ENCODE data around the gene ZSCAN12.
A peak's percentile ranks its signal among the peaks of the same experiment; 100 is the strongest.

The ZSCAN12 gene

DNA sequence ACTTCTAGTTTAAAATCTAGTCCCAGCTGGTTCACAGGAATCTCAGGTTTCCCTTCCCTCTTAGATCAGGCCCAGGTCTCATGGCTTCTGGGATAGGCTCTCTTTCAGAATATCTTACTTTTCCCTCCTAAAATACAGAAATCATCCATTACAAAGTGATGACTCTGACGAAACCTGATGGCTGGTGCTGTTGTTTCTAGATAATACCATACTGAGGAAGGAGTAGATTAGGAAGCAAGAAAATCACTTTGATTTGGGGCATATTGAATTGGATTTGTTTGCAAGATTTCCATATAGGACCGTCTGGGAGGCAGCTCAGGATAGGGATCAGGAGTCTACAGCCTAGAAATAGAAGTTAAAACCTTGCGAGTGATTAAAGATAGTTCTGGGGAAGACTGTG is 46.2 kb downstream of the ZSCAN12 start:
- DNase-seq: no peak

- DNase-seq: no peak
Measured at GRCh38 chr6:28351493-28351925, 48.0 kb downstream of the ZSCAN12 start.

DNA sequence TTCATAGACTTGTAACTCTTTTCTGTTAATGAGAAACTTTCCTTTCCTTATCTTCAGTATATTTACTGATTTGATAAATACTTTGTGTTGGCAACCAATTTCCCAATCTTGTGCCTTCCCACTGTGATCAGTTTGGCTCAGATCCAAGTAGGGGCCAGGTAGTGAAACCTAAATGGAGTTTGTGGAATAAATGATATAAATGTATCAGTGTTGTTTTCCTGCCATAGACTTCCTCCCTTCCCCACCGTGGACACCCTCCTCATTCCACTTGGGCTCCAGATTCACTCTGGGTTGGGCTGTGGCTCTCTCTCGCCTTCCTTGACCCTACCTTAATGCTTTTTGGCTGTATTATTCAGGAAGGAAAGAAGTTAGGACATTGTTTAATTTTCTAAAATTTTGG is 48.5 kb downstream of the ZSCAN12 start:
- DNase-seq: no peak

GRCh38 chr6:28349892-28350737 is 49.4 kb downstream of the ZSCAN12 start, which contains the start of gene ZKSCAN3:
ZKSCAN3 (plus strand) TSS chr6:28349947; CDS start chr6:28359587, 9,640 bp downstream.
- DNase-seq: no peak

GRCh38 chr6:28349344-28349891 is 50.1 kb downstream of the ZSCAN12 start:
- DNase-seq: peak; percentile 58

- no peak for DNase-seq
Measured at GRCh38 chr6:28347119-28347518, 52.4 kb downstream of the ZSCAN12 start.

GRCh38 chr6:28345201-28345600 is 54.3 kb downstream of the ZSCAN12 start:
- no peak for DNase-seq

GRCh38 chr6:28343898-28344677 is 55.5 kb downstream of the ZSCAN12 start:
- DNase-seq: no peak

- no peak for DNase-seq
Measured at GRCh38 chr6:28340310-28341095, 59.0 kb downstream of the ZSCAN12 start.

- DNase-seq: no peak
Measured at GRCh38 chr6:28337121-28337520, 62.4 kb downstream of the ZSCAN12 start.

- DNase-seq: peak; percentile 44
Measured at GRCh38 chr6:28336284-28337120, 63.0 kb downstream of the ZSCAN12 start.

DNA sequence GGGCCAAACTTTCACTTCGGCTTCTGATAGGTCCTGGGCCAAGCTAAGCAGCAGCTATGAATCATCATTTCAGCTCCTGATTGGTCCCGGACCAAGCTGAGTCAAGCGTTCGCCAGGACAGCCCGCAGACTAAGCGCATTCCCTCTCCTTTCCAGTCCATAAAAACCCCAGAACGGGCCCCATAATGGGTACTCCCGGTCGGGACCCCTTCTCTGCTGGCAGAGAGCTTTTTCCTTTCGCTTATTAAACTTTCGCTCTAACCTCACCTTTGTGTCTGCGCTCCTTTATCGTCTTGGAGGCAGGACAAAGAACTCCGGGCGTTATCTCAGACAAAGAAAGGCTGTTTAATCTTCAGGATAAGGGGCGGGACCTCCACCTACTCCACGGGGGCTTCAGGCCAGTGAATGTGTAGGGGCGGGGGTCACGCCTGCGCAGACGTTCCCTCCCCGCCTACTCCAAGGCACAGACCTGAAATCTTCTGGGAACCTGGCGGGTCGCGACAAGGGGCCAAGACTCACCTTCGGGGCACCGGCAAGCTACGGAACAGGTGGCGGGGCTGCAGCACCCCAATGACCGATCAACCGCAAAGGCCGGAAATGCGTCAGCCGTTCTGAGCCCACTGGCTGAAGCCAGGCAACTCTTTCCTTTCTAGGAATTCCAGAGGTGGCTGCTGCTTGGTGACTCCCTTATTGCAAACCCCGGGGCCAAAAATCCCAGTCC is 63.8 kb downstream of the ZSCAN12 start, which contains the start of gene ZSCAN31:
TSS of gene ZSCAN31 (minus strand) at position 585 of the 720 bp plus-strand sequence. CDS start 6,465 bp downstream, outside the sequence.
- peak; percentile 80 for DNase-seq

- DNase-seq: no peak
Measured at GRCh38 chr6:28335040-28335563, 64.4 kb downstream of the ZSCAN12 start.

DNA sequence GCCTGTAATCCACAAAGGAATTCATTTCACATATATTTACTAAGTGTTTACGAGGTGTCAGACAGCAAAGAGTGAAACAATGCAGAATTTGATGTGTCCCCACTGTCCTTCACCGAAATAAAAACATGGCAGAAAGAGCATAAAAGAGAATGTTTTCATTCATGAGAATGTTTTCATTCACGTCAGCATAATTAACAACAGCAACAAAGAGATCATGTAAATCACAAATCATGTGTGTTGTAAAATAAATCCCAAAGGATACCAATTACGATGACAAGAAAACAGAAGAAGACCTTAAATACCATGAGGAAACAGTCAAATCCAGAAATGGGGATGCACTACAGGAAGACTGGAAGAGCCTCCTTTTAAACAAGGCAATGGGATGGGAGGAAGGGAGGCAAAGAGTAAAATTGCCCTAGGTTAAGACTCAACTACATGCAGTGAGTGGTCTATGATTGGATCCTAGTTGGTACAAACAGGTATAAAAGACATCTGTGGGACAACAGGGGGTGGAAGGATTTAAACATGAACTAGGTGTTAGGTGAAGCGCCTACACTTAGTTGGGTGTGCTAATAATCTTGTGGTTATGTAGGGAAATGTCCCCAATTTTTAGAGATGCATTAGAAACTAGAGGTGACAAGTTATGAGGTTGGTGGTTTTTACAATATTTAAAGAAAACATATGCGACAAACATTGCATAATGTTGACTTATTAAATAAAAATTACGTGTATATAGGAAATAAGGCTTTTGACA is 65.1 kb downstream of the ZSCAN12 start:
- no peak for DNase-seq

DNA sequence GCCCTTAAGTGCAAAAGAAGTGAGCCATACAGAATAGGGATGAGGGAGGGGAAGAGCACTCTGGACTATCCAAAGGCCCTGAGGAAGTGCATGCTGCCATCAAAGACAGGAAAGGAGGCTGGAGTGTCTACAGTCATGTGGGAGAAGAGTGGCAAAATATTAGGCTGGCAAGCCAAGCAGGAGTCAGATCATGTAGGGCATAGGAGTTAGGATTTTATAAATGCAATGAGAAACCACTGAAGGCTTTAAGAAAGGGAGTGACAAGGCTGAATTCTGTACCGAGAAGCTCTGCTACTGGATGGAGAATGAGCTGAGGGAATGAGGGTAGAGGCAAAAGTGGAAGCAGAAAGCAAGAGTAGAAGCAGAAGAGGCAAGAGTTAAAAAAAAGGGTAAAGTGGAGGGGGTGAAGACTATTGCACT is 65.9 kb downstream of the ZSCAN12 start:
- no peak for DNase-seq

GRCh38 chr6:28333047-28333446 is 66.5 kb downstream of the ZSCAN12 start:
- DNase-seq: no peak

- DNase-seq: no peak
Measured at GRCh38 chr6:28330041-28330440, 69.5 kb downstream of the ZSCAN12 start.

Data from NCI-H526 treated with DMSO at 0.1 percent for 48 hours (cell line).